IMR-90 (cell line): ENCODE data around the gene CASKIN1. TPM values are rescaled to one million over a fixed set of nuclear protein-coding genes. Genes with fewer than 3 reads are reported as not detected.
A peak's percentile ranks its signal among the peaks of the same experiment; 100 is the strongest.

Source experiments
- ATAC-seq: fragments of 200-7000 bp; cut with Tn5 transposase; 2 replicates; pipeline ENCODE4 v1.9.1; 2020; ENCODE audit warnings: low read depth, mild to moderate bottlenecking, moderate library complexity
- BruUV-seq: library from RNA; stranded (reverse); fragments of 400-500 nt; replicated peaks from 2 replicates; lab custom pipeline; 2021; lab: Mats Ljungman, UMichigan
- CTCF ChIA-PET: fragments of 300-600 bp; formaldehyde crosslinking; extraction: SDS; loops from one replicate; lab custom pipeline; 2021; ENCODE audit warnings: antibody characterized with exemption; lab: Yijun Ruan, JAX
- POLR2A ChIA-PET: fragments of 300-600 bp; sonication (Branson Sonifier 250); formaldehyde crosslinking; loops from one replicate; lab custom pipeline; 2022; ENCODE audit warnings: antibody characterized with exemption; ENCODE audit not compliant: unreplicated experiment; lab: Charles Lee
- DNase-seq: peaks from one replicate; pipeline ENCODE4 v3.0.0; 2013
- H2AFZ ChIP-seq: replicated peaks from 2 replicates; pipeline ENCODE3; 2013; ENCODE audit warnings: low read length, mild to moderate bottlenecking; ENCODE audit not compliant: poor library complexity
- H2AK5ac ChIP-seq: 2 replicates; pipeline ENCODE4 v1.6.1; 2013; ENCODE audit warnings: low read depth, low read length, inconsistent platforms
- H2AK9ac ChIP-seq: replicated peaks from 2 replicates; pipeline ENCODE3; 2013; ENCODE audit warnings: mild to moderate bottlenecking, low read depth, low read length, moderate library complexity; ENCODE audit not compliant: poor library complexity
- H2BK120ac ChIP-seq: 2 replicates; pipeline ENCODE4 v1.6.1; 2013; ENCODE audit warnings: low read depth, low read length, inconsistent platforms
- H2BK15ac ChIP-seq: 3 replicates; pipeline ENCODE4 v1.6.1; 2013; ENCODE audit warnings: low read depth, low read length, inconsistent platforms
- H2BK20ac ChIP-seq: 2 replicates; pipeline ENCODE4 v1.6.1; 2013; ENCODE audit warnings: low read depth, mild to moderate bottlenecking, inconsistent platforms, low read length, moderate library complexity
- H2BK5ac ChIP-seq: 2 replicates; pipeline ENCODE4 v1.6.1; 2013; ENCODE audit warnings: mild to moderate bottlenecking, low read depth, low read length, inconsistent platforms; ENCODE audit not compliant: poor library complexity, severe bottlenecking
- H3K14ac ChIP-seq: replicated peaks from 2 replicates; pipeline ENCODE4 v1.6.1; 2013; ENCODE audit warnings: low read depth, low read length, inconsistent platforms
- H3K18ac ChIP-seq: 2 replicates; pipeline ENCODE4 v1.6.1; 2013; ENCODE audit warnings: low read depth, low read length, control low read depth
- H3K23ac ChIP-seq: 2 replicates; pipeline ENCODE4 v1.6.1; 2013; ENCODE audit warnings: low read depth, low read length, inconsistent platforms
- H3K27ac ChIP-seq: 2 replicates; pipeline ENCODE4 v1.5.1; 2013; ENCODE audit warnings: mild to moderate bottlenecking, control low read depth, low read length; ENCODE audit not compliant: insufficient read depth
- H3K27me3 ChIP-seq: 2 replicates; pipeline ENCODE4 v1.6.1; 2013; ENCODE audit warnings: low read length; ENCODE audit not compliant: control insufficient read depth, insufficient read depth
- H3K36me3 ChIP-seq: 2 replicates; pipeline ENCODE4 v1.6.1; 2013; ENCODE audit warnings: low read length, mixed read lengths; ENCODE audit not compliant: control insufficient read depth, insufficient read depth
- H3K4ac ChIP-seq: 2 replicates; pipeline ENCODE4 v1.6.1; 2013; ENCODE audit warnings: low read depth, low read length, inconsistent platforms
- H3K4me1 ChIP-seq: 2 replicates; pipeline ENCODE4 v1.6.1; 2013; ENCODE audit warnings: low read length, mixed read lengths; ENCODE audit not compliant: control insufficient read depth, insufficient read depth
- H3K4me2 ChIP-seq: 2 replicates; pipeline ENCODE4 v1.6.1; 2013; ENCODE audit warnings: low read depth, mild to moderate bottlenecking, control low read depth, low read length, moderate library complexity
- H3K4me3 ChIP-seq: 2 replicates; pipeline ENCODE4 v1.5.1; 2013; ENCODE audit warnings: low read depth, mild to moderate bottlenecking, control low read depth, low read length, moderate library complexity; ENCODE audit not compliant: insufficient read depth
- H3K56ac ChIP-seq: 2 replicates; pipeline ENCODE4 v1.6.1; 2013; ENCODE audit warnings: low read length, inconsistent platforms; ENCODE audit not compliant: insufficient read depth; ENCODE audit errors: extremely low read depth
- H3K79me1 ChIP-seq, 2 experiments: 2 replicates each; pipeline ENCODE4 v1.6.1; 2013; ENCODE audit warnings: low read length in 2 of 2, inconsistent platforms in 1 of 2, low read depth in 1 of 2
- H3K9ac ChIP-seq: 2 replicates; pipeline ENCODE4 v1.6.1; 2013; ENCODE audit warnings: low read depth, low read length, control low read depth
- H3K9me1 ChIP-seq: 2 replicates; pipeline ENCODE4 v1.6.1; 2013; ENCODE audit warnings: low read length, inconsistent platforms; ENCODE audit not compliant: insufficient read depth
- H3K9me3 ChIP-seq: 2 replicates; pipeline ENCODE4 v1.6.1; 2013; ENCODE audit warnings: low read length; ENCODE audit not compliant: control insufficient read depth, insufficient read depth
- H4K20me1 ChIP-seq: 2 replicates; pipeline ENCODE4 v1.6.1; 2013; ENCODE audit warnings: low read length, inconsistent platforms; ENCODE audit not compliant: insufficient read depth
- H4K5ac ChIP-seq: 2 replicates; pipeline ENCODE4 v1.6.1; 2013; ENCODE audit warnings: mild to moderate bottlenecking, low read depth, low read length, control low read depth
- H4K8ac ChIP-seq, 2 experiments: 2 replicates each; pipeline ENCODE4 v1.6.1; 2013; ENCODE audit warnings: low read depth in 2 of 2, low read length in 2 of 2, control low read depth in 1 of 2, inconsistent platforms in 1 of 2
- H4K91ac ChIP-seq: 2 replicates; pipeline ENCODE4 v1.6.1; 2013; ENCODE audit warnings: low read depth, low read length, inconsistent platforms; ENCODE audit not compliant: insufficient read depth
- BHLHE40 ChIP-seq: fragments of 150-350 bp; IDR thresholded peaks from 2 replicates; pipeline ENCODE4 v1.6.1; 2016; ENCODE audit warnings: mild to moderate bottlenecking, low read depth, low read length
- CEBPB ChIP-seq: IDR thresholded peaks from 2 replicates; pipeline ENCODE4 v1.6.1; 2012; ENCODE audit warnings: low read depth, low read length, improper control_type of control experiment
- CHD1 ChIP-seq: IDR thresholded peaks from 2 replicates; pipeline ENCODE4 v1.6.1; 2012; ENCODE audit warnings: low read depth, low read length, improper control_type of control experiment
- ELK1 ChIP-seq: fragments of 150-350 bp; IDR thresholded peaks from 2 replicates; pipeline ENCODE4 v1.6.1; 2016; ENCODE audit warnings: low read depth, mild to moderate bottlenecking, low read length, moderate library complexity, borderline replicate concordance
- FOS ChIP-seq: fragments of 150-350 bp; IDR thresholded peaks from 2 replicates; pipeline ENCODE4 v1.6.1; 2016; ENCODE audit warnings: low read depth, low read length
- MAZ ChIP-seq: IDR thresholded peaks from 2 replicates; pipeline ENCODE4 v1.6.1; 2012; ENCODE audit warnings: low read depth, mild to moderate bottlenecking, low read length, improper control_type of control experiment, moderate library complexity, borderline replicate concordance
- MXI1 ChIP-seq: IDR thresholded peaks from 2 replicates; pipeline ENCODE4 v1.6.1; 2012; ENCODE audit warnings: low read depth, mild to moderate bottlenecking, low read length, moderate library complexity, borderline replicate concordance
- NFE2L2 ChIP-seq: fragments of 150-350 bp; IDR thresholded peaks from 2 replicates; pipeline ENCODE4 v1.6.1; 2016; ENCODE audit warnings: low read depth, mild to moderate bottlenecking, low read length
- POLR2A ChIP-seq: IDR thresholded peaks from 2 replicates; pipeline ENCODE4 v1.6.1; 2012; ENCODE audit warnings: mild to moderate bottlenecking, low read depth, low read length
- RAD21 ChIP-seq: IDR thresholded peaks from 2 replicates; pipeline ENCODE4 v1.6.1; 2012; ENCODE audit warnings: low read length, improper control_type of control experiment
- RCOR1 ChIP-seq: IDR thresholded peaks from 2 replicates; pipeline ENCODE4 v1.6.1; 2012; ENCODE audit warnings: mild to moderate bottlenecking, low read length, improper control_type of control experiment; ENCODE audit not compliant: insufficient replicate concordance
- RFX5 ChIP-seq: IDR thresholded peaks from 2 replicates; pipeline ENCODE4 v1.8.0; 2012; ENCODE audit warnings: low read depth, mild to moderate bottlenecking, low read length, moderate library complexity
- SMC3 ChIP-seq: fragments of 150-350 bp; IDR thresholded peaks from 2 replicates; pipeline ENCODE4 v1.6.1; 2016; ENCODE audit warnings: low read depth, mild to moderate bottlenecking, antibody characterized with exemption, low read length, moderate library complexity
- WGBS, 2 experiments: methylation state at CpG; one replicate each; pipeline versions ENCODE4 v1.1.5 to v1.1.7; 2013; ENCODE audit warnings: missing lambda C conversion rate in 2 of 2; ENCODE audit not compliant: insufficient read length in 1 of 2; ENCODE audit errors: extremely low coverage in 2 of 2; 5-methylcytosine and 5-hydroxymethylcytosine counted together
- dilution Hi-C: fragments of 300-500 bp; cut with HindIII; formaldehyde crosslinking; loops from one replicate; pipeline ENCODE4 v1.14.3; 2018; ENCODE audit warnings: low sequenced_read_pairs; ENCODE audit not compliant: unreplicated experiment
- in situ Hi-C: fragments of 300-500 bp; cut with MboI; formaldehyde crosslinking; loops from 3 replicates; pipeline ENCODE4 v1.14.3; 2019; ENCODE audit warnings: low sequenced_read_pairs, inconsistent platforms, mixed read lengths
- intact Hi-C: fragments of 100-400 bp; cut with micrococcal nuclease; formaldehyde crosslinking; loops from 2 replicates; pipeline ENCODE4 v1.10.0; 2022
- polyA plus RNA-seq, 3 experiments: library from polyadenylated mRNA; depleted of rRNA; stranded (reverse); fragments of >200 nt; gene quantifications; 2 replicates each; pipeline ENCODE4 v1.2.3, GENCODE V29; 2012; ENCODE audit warnings: low replicate concordance in 1 of 3
- total RNA-seq: library from RNA; depleted of rRNA; stranded (reverse); fragments of >200 nt; gene quantifications from 2 replicates; pipeline ENCODE4 v1.2.3, GENCODE V29; 2012
- TF ChIP-seq, protein P1 (sequence below): conservative IDR thresholded peaks from 2 replicates; pipeline ENCODE4 v1.5.1; 2012; ENCODE audit warnings: mild to moderate bottlenecking, low read depth, low read length, improper control_type of control experiment

Gene CASKIN1
- total and polyA plus RNA-seq, 2 of the 4 experiments (the other 2 are of a cell fraction), result 0.05 TPM; not detected in 1

- peaks cover 7% of the 10 kb centered on the region for H3K4me1 ChIP-seq
- TF ChIP-seq, protein P1, sequence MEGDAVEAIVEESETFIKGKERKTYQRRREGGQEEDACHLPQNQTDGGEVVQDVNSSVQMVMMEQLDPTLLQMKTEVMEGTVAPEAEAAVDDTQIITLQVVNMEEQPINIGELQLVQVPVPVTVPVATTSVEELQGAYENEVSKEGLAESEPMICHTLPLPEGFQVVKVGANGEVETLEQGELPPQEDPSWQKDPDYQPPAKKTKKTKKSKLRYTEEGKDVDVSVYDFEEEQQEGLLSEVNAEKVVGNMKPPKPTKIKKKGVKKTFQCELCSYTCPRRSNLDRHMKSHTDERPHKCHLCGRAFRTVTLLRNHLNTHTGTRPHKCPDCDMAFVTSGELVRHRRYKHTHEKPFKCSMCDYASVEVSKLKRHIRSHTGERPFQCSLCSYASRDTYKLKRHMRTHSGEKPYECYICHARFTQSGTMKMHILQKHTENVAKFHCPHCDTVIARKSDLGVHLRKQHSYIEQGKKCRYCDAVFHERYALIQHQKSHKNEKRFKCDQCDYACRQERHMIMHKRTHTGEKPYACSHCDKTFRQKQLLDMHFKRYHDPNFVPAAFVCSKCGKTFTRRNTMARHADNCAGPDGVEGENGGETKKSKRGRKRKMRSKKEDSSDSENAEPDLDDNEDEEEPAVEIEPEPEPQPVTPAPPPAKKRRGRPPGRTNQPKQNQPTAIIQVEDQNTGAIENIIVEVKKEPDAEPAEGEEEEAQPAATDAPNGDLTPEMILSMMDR, result no peak
- TF ChIP-seq FOS, result no peak
- TF ChIP-seq MXI1, result no peak
- TF ChIP-seq SMC3, result no peak
- TF ChIP-seq CHD1, result no peak
- no peak for TF ChIP-seq BHLHE40
- TF ChIP-seq RAD21, result no peak
- no peak for TF ChIP-seq MAZ
- no peak for TF ChIP-seq POLR2A
- no peak for TF ChIP-seq RCOR1
- TF ChIP-seq NFE2L2, result no peak
- TF ChIP-seq ELK1, result no peak
- no peak for TF ChIP-seq CEBPB
- no peak for TF ChIP-seq RFX5
Observed at GRCh38 chr16:2213817-2214718, 17.7 kb upstream of the CASKIN1 start.

More at GRCh38 chr16:2213817-2214718, 17.7 kb upstream of the CASKIN1 start:
- 0% methylated on average over 44 of the region's 98 CpGs; no CpG with 5 or more reads in 1 of the 2 experiments for WGBS, 2 experiments
- peak overlapping the region; percentile 93 for H2AK9ac ChIP-seq
- in situ Hi-C loops (no loop called here), dilution Hi-C loops (no loop called here), intact Hi-C loops (no loop called here)
- H2BK5ac ChIP-seq, result peak overlapping the region; percentile 43
- no peak overlapping the region for H3K18ac ChIP-seq
- peak overlapping the region; percentile 65 for H3K9ac ChIP-seq
- peaks cover 12% of the 10 kb centered on the region for H4K20me1 ChIP-seq
- peak overlapping the region; percentile 80 for H3K4me2 ChIP-seq
- H3K23ac ChIP-seq, result peak overlapping the region; percentile 72
- H2AFZ ChIP-seq, result peak overlapping the region; percentile 98
- DNase-seq (no peak), ATAC-seq (peak; percentile 2)
- peak overlapping the region in 1 of 2 experiments; percentile 61; a peak in 1 of 4 replicates for H4K8ac ChIP-seq
- H3K79me1 ChIP-seq, result peaks cover 14 to 30% of the 10 kb centered on the region in 2 experiments
- H2BK15ac ChIP-seq, result no peak overlapping the region
- ChIA-PET CTCF (interaction anchor here (0.8 kb wide), 1 partner anchor 291 kb away, joined by 3 read pairs; no protein-coding TSS in a partner anchor), POLR2A (interaction anchor here (0.6 kb wide), 1 partner anchor 33 kb away, joined by 3 read pairs; no protein-coding TSS in a partner anchor)
- peak overlapping the region; percentile 28; the same call in 1 of the 2 replicates for H3K27ac ChIP-seq
- H3K27me3 ChIP-seq, result no peaks in the 10 kb centered on the region
- H3K14ac ChIP-seq, result peak overlapping the region; percentile 6; the same call in 1 of the 2 replicates
- 0 out of 2 replicates have a peak overlapping the region, but pooled peaks have one; percentile 48 for H3K4ac ChIP-seq
- H3K36me3 ChIP-seq, result peaks cover 7% of the 10 kb centered on the region
- H4K5ac ChIP-seq, result no peak overlapping the region
- H3K4me3 ChIP-seq, result peak overlapping the region; percentile 67
- no peak overlapping the region for H4K91ac ChIP-seq
- H2BK120ac ChIP-seq, result no peak overlapping the region
- no peaks in the 10 kb centered on the region for H3K9me1 ChIP-seq
- no peak overlapping the region for H2BK20ac ChIP-seq
- no TSS peak for BruUV-seq
- H2AK5ac ChIP-seq, result peak overlapping the region; percentile 50; the same call in 1 of the 2 replicates
- no peaks in the 10 kb centered on the region for H3K9me3 ChIP-seq
- no peak overlapping the region for H3K56ac ChIP-seq
